Stimulated activated CD8-positive, alpha-beta memory T cell treated with anti-CD3 and anti-CD28 coated beads, Interleukin-7, amount 100 ng/mL, for 24 hours (primary cell): ENCODE results near the gene FSTL4.

Source experiments
- DNase-seq: peaks from one replicate; pipeline ENCODE4 v3.0.0-alpha.2; 2020; ENCODE audit warnings: low read depth

FSTL4 gene

DNA sequence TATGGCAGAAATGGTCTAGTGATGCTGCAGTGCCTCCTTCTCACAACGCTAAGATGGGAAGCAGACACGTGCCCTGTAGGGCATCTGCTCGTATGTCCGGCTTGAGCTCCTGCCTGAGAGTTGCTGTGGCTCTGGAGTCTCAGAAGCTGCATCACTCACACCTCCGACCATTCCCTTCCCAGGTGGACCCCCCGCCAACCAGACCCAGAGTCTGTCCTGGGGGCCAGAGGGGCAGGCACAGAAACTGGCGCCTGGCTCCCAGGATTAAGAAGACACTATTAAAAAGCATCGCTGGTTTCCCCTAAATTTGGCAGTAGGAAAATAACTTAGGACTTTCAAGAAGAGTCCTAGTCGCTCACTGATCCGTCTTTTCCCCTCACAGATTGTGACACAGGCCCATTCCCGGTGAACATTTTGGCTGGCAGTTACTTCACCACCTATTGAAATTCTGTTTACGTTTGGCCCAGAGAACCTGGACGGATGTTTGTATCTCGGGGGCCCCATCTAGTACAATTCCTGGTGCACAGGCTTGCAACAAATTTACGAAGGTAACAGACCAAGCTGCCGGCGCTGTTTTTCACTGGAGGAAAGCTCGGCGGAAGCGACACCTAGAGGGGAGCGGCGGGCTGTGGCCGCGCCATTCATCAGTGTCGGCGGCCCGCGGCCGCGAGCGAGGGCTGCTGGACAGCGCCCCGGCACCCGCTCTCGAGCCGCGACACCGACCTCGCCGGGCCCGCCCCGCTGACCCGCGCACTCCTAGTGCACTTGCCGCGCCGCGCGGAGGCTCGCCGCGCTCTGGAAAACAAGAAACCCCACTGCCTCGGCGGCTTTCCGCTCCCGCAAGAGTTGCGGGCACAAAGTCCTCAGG, 1.6 kb downstream of the FSTL4 start:
- no peak for DNase-seq

DNA sequence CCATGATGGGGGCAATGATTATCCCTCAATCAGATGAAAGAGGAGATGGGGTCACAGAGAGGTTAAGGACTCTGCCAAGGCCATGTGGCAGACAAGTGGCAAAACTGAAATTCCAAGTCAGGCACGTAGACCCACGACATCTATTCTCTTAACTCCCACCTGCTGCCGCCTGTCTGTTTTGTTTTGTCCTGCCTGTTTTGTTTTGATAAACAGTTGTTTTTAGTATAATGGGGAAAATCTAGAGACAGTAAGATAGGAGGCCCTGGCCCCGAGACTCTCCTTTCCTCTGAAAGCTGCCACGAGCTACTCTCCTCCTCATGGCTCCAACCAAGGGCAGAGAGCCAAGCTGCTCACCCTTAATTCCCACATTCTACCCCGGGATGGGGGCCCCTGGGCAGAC, 4.9 kb downstream of the FSTL4 start:
- no peak for DNase-seq

DNA sequence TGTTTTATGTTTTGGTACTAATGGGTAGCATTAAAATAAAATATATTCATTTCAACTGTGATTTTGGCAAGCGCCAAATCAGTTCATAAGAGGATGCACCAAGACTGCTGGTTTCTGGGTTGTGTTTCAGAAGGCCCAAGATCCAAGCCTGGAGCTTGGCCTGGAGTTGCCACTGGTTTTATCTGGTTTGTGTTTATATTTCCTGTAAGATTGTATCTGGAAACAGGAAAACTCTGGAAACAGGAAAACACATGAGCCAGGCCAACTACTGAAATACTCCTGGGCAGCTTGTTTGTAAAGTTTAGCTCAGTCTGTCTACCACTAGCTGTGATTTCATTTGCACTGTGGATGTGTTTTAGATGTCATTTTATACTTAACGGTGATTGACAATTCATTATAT, 5.5 kb downstream of the FSTL4 start:
- no peak for DNase-seq

DNA sequence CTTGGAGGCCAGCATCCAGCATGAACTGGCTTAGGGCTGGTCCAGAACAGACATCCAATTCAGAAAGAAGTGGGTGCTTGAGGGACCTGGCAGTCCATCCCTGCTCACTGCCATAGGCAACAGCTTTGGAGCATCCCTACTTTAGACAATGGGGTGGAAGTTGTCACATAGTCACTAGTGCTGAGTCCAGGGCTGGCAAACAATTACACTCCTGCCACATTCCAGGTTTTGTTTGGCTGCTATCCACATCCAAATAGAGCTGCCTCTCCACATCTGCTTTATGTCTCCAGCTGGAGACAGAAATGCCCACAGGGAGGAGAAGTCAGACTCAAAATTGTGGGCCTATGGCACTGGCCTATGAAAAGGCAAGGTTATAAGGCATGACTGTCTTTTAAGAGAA, 7.0 kb downstream of the FSTL4 start:
- no peak for DNase-seq

DNA sequence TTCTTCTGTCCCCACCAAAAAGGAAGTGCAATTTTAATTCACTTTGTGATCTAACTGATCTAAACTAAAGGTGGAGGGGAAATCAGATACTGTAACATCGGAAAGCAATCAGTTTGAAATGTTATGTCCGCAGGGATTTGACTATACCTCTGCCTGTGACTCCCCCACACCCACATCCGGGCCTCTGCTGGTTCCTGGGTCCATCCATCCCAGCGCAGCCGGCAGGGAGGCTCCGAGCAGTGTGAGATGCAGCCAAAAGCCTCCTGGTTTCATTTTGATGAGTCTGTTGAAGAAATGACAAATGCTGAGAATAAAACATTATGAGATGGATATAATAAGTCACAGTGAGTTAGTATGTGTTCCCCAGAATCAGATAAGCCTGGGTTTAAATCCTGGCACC, 8.6 kb downstream of the FSTL4 start:
- DNase-seq, result no peak

DNA sequence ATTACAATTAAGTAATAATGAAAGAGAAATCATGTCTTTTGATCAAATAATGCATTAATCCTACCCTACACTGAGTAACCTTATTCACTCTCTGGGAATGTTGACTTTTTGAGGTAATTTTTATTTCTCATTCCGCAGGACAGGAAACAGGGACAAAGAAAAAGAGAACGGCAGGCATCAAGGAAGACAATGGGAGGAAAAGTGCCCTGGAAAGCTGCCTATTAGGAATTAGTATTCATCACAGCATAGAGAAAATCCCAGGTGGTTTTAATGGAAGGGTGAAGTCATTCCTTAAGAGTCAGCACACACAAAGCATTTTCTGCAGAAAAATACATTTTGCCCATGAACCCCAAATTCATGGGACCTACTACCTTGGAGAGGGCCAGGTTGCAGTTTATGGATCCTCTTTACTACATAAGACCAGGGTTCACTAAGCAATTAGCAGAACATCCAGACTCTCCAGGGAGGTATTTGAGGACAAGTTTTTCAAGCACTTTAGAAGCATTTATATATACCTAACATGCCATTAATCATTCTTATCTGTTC, 9.4 kb downstream of the FSTL4 start:
- no peak for DNase-seq

DNA sequence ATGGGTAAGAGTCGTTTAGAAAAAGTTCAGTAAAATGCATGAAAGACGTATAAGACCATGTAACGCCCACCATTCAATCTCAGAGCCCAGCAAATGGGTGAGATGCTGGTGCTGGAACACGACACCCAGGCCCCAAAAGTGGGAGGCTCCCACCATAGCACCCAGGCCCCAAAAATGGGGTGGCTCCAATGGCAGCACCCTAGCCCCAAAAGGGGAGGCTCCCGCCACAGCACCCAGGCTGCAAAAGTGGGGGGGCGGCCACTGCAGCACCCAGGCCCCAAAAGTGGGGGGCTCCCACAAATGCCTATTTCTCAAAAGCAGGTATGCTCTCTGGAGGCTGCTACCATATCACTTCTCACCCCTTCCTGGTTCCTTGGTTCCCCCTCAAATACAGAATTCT, 12.7 kb downstream of the FSTL4 start:
- no peak for DNase-seq

DNA sequence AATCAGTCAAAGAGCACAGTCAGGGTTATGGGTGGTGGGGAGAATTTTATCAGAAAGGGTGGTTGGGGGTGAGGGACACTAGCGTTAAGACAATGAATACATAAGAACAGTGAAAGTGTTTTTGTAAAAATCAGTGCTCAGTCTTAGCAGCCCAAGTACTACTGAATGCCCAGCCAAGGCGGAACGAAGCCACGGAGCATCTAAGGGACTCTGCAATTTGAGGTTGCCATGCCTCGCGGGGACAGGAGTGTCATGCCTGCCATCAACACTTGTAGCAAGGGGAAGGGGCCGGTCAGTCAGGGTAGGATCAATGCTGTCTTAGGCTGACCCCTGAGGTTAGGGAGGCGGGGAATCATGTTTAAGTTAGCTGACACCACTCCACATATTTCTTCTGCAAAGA, 13.3 kb downstream of the FSTL4 start:
- no peak for DNase-seq

DNA sequence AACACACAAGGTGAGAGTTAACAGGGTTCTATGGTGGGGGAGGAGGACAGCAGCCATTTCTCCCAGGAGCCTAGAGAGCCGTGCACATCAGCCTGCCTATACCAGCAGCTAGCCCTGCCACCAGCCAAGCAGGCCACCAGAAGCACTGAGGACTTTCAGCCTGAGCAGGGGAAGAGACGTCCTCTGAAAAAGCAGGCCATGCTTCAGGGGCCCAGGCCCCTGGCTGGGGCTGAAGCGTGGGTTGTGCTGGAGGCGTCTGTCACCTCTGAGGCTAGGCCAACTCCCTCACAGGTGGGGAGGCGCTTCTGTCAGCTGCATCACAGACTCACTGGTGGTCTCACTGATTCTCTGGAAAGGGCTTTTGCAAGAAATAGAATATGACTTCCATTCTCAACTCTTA, 16.3 kb downstream of the FSTL4 start:
- DNase-seq, result no peak

DNA sequence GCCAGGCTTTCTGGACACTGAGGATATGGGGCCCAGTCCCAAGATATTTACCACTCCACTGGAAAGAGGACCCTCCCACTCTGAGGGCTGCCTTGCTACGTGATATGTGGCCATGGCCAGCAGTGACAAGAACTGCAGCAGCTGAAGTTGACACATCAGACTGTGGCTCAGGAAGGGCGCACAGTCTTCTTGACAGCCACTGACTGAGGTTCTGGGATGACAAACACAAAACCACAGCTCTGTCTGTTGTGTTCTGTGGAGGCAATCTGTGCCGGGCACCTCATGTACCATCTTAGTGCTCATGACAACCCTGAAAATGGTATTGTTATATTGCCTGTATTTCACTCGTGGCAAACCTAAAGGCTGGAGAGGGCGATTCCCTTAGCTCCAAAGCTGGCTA, 16.9 kb downstream of the FSTL4 start:
- DNase-seq, result no peak

DNA sequence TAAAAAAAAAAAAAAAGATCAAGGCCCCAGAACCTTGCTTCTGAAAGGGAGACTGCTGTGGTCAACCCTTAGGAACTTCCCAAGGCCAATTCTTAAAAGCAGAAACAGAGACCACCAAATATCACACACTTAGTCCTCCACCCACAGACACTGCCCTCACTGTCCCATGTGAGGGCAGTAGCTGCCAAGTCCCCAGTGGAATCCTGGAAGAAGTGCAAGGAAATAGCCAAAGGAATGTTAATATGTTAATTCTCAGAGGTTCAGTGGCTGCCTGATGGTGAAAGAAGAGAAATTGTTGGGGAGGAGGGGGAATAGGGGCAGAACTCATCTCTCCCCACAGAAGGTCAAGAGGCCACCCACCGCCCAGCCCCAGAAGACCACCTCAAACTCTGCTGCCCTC, 23.1 kb downstream of the FSTL4 start:
- DNase-seq, result no peak

DNA sequence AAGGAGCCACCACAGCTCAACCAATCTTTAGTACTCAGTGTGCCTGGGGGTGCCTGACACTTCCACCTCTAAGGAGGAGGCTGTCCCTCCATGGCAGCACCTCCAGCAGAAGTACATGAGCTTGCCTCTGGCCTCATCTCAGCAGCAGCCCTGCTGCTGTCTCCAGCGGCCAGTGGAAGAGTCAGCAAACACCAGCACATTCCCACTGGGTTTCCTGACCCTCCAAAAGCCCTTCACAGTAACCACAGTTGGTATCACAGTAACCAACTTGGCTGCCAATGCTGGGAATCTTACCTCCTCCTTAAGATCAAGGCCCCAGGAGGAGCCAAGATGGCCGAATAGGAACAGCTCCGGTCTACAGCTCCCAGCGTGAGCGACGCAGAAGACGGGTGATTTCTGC, 29.4 kb downstream of the FSTL4 start:
- DNase-seq, result no peak

DNA sequence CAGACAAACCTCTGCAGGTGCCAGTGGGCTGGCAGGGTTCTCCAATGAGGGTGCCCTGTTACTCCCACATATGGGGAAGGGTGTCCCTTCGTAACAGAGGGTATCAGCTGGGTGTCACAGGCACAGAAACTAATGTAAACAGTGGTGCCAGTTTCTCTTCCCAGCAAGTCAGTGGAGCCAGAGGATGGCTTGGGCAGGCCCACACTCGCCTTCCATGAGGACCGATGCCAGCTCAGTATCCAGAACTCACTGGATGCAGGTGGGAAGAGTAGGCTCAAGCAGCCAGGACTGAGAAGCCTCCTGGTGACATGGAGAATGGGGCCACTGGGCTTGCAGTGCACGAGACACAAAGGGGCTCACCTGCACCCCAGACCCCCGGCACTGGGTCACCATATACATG, 30.4 kb downstream of the FSTL4 start:
- no peak for DNase-seq

DNA sequence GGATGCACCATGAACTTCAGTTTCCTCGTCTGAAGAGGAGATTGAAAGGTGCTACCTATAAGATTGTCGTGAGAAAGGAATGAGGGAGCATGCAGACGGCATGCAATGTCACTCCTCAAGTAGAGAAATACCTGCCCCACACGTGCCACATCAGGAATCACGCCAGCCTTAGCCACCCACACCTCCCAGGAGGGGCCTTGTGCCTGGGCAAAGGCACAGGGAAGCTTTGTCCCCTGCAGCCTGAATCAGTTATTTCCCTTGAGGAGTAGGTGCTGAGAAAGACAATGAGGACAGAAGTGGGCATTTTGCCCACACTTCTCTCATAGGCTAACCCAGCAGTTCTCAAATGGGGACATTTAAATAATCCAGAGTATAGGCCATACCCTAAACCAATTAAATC, 31.0 kb downstream of the FSTL4 start:
- DNase-seq, result no peak

DNA sequence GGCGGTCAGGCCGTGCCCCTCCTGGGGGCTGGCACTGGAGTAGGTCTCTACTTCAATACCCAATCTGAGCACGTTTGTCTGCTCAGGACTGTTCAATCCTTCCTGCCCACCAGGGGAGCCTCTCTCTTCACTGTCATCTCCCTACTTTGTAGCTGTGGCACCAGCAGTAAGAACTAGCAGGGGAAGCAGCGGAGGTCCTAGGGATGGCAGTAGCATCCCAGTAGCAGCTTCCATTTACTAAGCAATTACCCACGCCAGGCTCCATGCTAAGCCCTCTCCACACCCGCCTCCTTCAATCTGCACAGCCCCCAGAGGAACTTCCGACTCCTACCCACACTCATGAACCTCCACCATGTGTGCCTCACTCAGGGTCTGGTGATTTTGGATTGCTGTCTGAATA, 31.7 kb downstream of the FSTL4 start:
- DNase-seq, result no peak

DNA sequence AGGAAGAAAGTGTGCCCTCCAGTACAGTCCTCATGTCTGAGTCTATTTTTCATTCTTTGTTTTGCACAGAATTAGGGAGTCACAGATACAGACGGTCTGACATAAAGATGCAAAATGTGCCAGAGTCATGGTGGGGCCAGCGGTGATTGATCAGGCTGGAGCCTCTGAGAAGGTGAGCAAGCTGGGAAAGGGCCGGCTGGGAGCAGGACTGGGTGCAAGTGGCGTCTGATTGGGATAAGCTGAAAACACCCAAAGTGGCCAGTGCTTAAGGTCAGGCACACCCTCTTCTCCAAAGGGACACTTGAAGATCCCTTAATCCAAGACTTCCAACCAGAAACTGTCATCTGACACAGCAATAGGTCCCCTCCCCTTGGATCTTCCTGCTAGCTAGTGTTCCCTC, 32.6 kb downstream of the FSTL4 start:
- no peak for DNase-seq

DNA sequence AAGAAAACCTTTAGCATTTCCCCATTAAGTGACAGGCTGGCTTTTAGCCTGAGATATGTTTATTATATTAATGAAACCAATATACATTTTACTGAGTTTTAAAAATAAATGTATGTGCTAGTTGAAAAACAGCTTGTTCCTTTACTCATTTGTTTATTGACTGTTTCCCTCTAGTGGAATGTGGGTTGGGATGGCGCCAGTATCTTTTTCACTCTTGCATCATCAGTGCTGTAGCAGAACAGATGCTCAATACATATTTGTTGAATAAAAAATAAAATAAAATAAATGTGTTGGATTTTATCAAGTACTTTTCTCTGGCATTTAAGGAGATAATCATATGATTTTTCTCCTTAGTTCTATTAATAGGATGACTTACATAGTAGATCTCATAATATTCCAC, 43.0 kb downstream of the FSTL4 start:
- DNase-seq, result no peak

DNA sequence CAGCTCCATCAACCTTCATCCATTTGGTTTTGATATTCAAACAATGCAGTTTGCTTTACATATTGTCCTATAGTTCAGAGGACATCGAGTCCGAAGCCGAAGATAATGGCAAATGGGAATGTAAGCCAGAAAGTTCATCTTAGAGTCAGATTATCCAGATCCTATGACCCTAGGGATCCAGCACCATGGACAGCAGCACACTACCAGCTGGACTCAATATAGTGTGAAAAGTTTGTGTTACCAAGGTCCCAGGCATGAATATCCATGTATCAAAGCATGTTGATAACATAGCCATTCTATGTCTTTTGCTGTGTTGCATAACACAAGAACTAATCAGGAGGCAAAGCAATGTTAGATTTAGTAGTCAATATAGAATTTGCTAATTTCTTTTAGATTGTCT, 46.3 kb downstream of the FSTL4 start:
- DNase-seq, result no peak

DNA sequence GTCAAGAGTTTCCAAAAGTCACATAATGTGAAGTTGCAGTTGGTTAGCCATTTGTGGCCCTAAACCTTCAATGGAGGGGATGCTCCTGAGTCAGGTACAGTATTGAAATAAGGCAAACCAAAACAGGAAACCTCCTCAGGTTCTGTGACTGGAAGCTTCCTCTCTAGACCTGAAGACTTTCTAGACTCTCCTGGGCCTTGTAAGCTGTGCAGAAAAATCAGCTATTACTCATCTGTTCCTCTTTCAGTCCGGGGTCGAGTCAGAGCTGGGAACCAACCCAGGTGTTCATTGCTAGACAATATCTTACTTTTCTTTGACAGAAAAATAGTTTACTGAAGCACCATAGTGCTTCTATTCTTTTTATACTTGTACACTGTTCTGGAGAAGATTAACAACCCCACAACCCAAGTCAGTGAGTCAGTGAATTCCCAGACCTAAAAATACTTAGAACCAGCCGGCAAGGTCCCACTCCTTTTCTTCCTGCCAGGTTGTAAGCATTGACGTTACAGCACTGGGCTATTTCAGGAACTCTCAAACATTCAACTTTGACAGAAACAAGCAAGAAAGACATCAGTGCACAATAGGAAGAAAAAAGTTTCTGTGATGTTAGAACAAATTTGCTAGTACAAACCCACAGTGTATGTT, 47.3 kb downstream of the FSTL4 start:
- DNase-seq, result no peak

DNA sequence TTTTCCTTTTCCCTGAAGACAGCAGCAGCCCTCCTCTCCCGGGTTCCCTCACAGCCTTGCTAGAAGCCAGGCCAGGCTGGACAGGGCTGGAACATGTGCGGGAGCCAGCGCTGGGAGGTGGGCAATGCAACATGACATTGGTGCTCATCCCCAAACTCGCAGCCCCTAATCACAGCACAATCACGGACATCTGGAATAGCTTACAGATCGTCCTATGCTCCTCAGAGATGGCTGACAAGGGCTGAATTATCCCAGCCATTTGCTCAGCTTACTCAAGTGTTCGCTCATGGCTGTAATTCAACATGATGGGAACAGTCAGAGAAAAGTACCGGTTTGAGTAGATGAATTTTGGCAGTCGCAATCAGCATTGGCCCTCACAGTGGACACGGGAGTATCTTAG, 49.8 kb downstream of the FSTL4 start:
- DNase-seq, result no peak

DNA sequence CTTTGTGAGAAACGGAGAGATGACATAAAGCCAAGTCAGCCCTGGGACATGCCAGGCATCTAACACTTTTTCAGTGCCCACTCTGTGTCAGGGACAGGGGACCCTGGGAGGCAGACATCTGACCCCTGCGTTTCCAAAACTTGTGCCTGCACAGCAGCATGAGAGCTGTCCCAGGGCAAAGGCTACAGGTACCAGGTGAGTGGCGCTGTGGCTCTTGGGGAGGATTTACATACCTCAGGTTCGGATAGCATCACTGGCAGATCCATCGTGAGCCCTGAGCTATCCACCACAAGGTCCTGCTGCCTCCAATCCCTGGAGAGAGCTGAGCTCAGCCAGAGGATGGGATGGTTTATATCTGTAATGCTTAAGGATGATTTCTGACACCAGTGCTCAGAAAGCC, 52.4 kb downstream of the FSTL4 start:
- DNase-seq, result no peak

DNA sequence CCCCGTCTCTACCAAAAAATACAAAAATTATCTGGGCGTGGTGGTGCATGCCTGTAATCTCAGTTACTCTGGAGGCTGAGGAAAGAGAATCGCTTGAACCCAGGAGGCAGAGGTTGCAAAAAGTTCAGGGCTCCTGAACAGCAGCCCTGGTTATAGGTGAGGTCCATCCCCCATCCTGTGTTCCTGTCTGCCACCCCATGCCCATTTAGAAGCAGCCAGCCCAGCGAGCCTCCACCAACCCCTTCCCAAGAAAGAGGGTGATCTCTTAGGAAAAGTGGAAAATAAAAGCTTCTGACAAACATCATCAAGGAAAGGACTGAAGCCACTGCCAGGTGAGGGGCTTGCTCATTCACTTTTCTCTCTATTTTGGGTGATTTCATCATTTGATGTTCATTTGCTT, 55.8 kb downstream of the FSTL4 start:
- no peak for DNase-seq

DNA sequence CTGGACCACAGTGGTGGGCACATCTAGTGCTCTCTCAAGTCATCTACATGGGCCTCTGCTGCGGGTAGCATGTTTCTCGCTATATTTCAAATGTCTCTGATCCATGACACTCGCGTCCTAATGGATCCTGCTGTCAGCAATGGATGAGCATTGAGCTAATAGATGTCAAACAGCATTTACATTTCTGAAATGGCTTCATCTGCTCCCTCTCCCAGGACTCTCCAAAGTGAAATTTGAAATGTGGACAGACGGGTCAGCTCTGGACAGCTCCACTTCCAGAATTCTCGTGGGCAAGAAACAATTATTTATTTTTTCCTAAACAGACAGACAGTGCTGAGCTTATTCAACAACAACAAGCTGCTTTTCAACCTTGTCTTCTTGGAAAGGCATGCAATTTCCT, 58.1 kb downstream of the FSTL4 start:
- DNase-seq, result no peak
